ENCODE results near the gene TMEM169.

DNA sequence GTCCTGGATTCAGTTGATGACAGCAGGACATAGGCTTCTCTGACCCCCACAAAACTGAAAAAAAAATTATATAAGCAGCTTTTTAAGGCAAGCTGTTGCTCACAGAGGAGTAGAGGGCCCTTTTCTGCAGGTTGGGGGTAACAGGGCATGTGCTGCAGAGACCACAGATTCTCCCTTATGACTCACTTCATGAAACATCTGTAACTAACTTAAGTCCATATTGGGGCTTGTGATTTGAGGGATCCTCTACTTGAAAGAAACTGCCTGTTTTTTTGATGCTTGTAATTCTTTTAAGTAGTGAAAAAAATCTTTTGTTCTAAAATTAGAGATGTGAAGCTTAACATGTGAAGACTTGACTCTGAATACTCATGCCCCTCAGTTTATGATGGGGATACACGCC, 60.8 kb downstream of the TMEM169 start:
- TF ChIP-seq CTCF (IDR thresholded peaks at IDR 0.05) (no peak), POLR2AphosphoS5 (IDR thresholded peaks at IDR 0.05; ENCODE audit: low read depth, low read length) (no peak), SIN3A (IDR thresholded peaks at IDR 0.05; ENCODE audit: borderline replicate concordance, insufficient read depth, low read depth, low read length) (no peak)
- TF ChIP-seq, protein P1, sequence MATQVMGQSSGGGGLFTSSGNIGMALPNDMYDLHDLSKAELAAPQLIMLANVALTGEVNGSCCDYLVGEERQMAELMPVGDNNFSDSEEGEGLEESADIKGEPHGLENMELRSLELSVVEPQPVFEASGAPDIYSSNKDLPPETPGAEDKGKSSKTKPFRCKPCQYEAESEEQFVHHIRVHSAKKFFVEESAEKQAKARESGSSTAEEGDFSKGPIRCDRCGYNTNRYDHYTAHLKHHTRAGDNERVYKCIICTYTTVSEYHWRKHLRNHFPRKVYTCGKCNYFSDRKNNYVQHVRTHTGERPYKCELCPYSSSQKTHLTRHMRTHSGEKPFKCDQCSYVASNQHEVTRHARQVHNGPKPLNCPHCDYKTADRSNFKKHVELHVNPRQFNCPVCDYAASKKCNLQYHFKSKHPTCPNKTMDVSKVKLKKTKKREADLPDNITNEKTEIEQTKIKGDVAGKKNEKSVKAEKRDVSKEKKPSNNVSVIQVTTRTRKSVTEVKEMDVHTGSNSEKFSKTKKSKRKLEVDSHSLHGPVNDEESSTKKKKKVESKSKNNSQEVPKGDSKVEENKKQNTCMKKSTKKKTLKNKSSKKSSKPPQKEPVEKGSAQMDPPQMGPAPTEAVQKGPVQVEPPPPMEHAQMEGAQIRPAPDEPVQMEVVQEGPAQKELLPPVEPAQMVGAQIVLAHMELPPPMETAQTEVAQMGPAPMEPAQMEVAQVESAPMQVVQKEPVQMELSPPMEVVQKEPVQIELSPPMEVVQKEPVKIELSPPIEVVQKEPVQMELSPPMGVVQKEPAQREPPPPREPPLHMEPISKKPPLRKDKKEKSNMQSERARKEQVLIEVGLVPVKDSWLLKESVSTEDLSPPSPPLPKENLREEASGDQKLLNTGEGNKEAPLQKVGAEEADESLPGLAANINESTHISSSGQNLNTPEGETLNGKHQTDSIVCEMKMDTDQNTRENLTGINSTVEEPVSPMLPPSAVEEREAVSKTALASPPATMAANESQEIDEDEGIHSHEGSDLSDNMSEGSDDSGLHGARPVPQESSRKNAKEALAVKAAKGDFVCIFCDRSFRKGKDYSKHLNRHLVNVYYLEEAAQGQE (IDR thresholded peaks at IDR 0.05; ENCODE audit: insufficient read depth in 1 of 2, low read depth in 2 of 2, low read length in 1 of 2) = no peak

All from Panc1 (cell line).